NCI-H748 treated with DMSO at 0.1 percent for 48 hours (cell line): Measurements from ENCODE around the gene GP9.
"Not testable (repeated sequence)": the region's sequence is repeated elsewhere in the genome, so short reads cannot be mapped to it uniquely, and the experiment has no call there.

Experiments
- DNase-seq: peaks from one replicate; lab custom pipeline; 2025; lab: John Stamatoyannopoulos, UW

Gene GP9

GRCh38 chr3:129111076-129111780 lies 50.6 kb downstream of the GP9 start:
- not testable (repeated sequence) for DNase-seq
